ENCODE measurements around the gene CALML3. TPM values are rescaled to one million over a fixed set of nuclear protein-coding genes. Genes with fewer than 3 reads are reported as not detected.

Gene CALML3
- polyA plus RNA-seq, 1 donor from 2014 or later: not detected

GRCh38 chr10:5485948-5486852 lies 38.6 kb upstream of the CALML3 start:
- TF ChIP-seq, protein P1, sequence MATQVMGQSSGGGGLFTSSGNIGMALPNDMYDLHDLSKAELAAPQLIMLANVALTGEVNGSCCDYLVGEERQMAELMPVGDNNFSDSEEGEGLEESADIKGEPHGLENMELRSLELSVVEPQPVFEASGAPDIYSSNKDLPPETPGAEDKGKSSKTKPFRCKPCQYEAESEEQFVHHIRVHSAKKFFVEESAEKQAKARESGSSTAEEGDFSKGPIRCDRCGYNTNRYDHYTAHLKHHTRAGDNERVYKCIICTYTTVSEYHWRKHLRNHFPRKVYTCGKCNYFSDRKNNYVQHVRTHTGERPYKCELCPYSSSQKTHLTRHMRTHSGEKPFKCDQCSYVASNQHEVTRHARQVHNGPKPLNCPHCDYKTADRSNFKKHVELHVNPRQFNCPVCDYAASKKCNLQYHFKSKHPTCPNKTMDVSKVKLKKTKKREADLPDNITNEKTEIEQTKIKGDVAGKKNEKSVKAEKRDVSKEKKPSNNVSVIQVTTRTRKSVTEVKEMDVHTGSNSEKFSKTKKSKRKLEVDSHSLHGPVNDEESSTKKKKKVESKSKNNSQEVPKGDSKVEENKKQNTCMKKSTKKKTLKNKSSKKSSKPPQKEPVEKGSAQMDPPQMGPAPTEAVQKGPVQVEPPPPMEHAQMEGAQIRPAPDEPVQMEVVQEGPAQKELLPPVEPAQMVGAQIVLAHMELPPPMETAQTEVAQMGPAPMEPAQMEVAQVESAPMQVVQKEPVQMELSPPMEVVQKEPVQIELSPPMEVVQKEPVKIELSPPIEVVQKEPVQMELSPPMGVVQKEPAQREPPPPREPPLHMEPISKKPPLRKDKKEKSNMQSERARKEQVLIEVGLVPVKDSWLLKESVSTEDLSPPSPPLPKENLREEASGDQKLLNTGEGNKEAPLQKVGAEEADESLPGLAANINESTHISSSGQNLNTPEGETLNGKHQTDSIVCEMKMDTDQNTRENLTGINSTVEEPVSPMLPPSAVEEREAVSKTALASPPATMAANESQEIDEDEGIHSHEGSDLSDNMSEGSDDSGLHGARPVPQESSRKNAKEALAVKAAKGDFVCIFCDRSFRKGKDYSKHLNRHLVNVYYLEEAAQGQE (IDR thresholded peaks at IDR 0.05; ENCODE audit: borderline replicate concordance): no peak
- TF ChIP-seq SMC3 (conservative IDR thresholded peaks at IDR 0.05; ENCODE audit: poor library complexity) (no peak), EZH2 (IDR thresholded peaks at IDR 0.05; ENCODE audit: borderline replicate concordance, insufficient read depth, low read length, poor library complexity, severe bottlenecking) (no peak), POLR2AphosphoS5 (IDR thresholded peaks at IDR 0.05) (no peak), MXI1 (conservative IDR thresholded peaks at IDR 0.05; ENCODE audit: poor library complexity, severe bottlenecking) (no peak), TAF1 (IDR thresholded peaks at IDR 0.05; ENCODE audit: low read depth) (no peak), RAD21 (conservative IDR thresholded peaks at IDR 0.05) (no peak), CTCF (IDR thresholded peaks at IDR 0.05; ENCODE audit: poor library complexity, severe bottlenecking) (no peak), EP300 (conservative IDR thresholded peaks at IDR 0.05; ENCODE audit: poor library complexity, severe bottlenecking) (no peak)
- H3K27me3 ChIP-seq (ENCODE audit: insufficient read depth, low read depth, low read length): no peaks in the 10 kb centered on the region
- no peaks in the 10 kb centered on the region for H3K9me2 ChIP-seq (ENCODE audit: insufficient read depth, low read length)
- no peak overlapping the region for H3K4me3 ChIP-seq (ENCODE audit: low read length)
- no peak overlapping the region for H2AFZ ChIP-seq (ENCODE audit: low read depth, low read length)
- H3K4me2 ChIP-seq (ENCODE audit: low read length): no peak overlapping the region
- no peak overlapping the region for H3K9ac ChIP-seq (ENCODE audit: low read length)
- H4K20me1 ChIP-seq (ENCODE audit: insufficient read depth): no peaks in the 10 kb centered on the region
- no peaks in the 10 kb centered on the region for H3K9me3 ChIP-seq (ENCODE audit: low read length)
- no peaks in the 10 kb centered on the region for H3K36me3 ChIP-seq (ENCODE audit: insufficient read depth, low read length)
- no peaks in the 10 kb centered on the region for H3K79me2 ChIP-seq (replicated peaks; ENCODE audit: insufficient read depth, low read length)
- no peak overlapping the region for H3K27ac ChIP-seq (ENCODE audit: low read length)
- no peaks in the 10 kb centered on the region for H3F3A ChIP-seq (ENCODE audit: insufficient read depth, low read length, poor library complexity, severe bottlenecking)

GRCh38 chr10:5486853-5487235 lies 37.9 kb upstream of the CALML3 start:
- H3K4me2 ChIP-seq (ENCODE audit: low read length): no peak overlapping the region
- no peak overlapping the region for H3K27ac ChIP-seq (ENCODE audit: low read length)
- no peak overlapping the region for H3K4me3 ChIP-seq (ENCODE audit: low read length)
- H2AFZ ChIP-seq (ENCODE audit: low read depth, low read length): no peak overlapping the region
- H3K36me3 ChIP-seq (ENCODE audit: insufficient read depth, low read length): no peaks in the 10 kb centered on the region
- no peaks in the 10 kb centered on the region for H3K9me3 ChIP-seq (ENCODE audit: low read length)
- H3K27me3 ChIP-seq (ENCODE audit: insufficient read depth, low read depth, low read length): no peaks in the 10 kb centered on the region
- H3K9ac ChIP-seq (ENCODE audit: low read length): no peak overlapping the region
- H3K9me2 ChIP-seq (ENCODE audit: insufficient read depth, low read length): no peaks in the 10 kb centered on the region
- H3F3A ChIP-seq (ENCODE audit: insufficient read depth, low read length, poor library complexity, severe bottlenecking): no peaks in the 10 kb centered on the region
- H4K20me1 ChIP-seq (ENCODE audit: insufficient read depth): no peaks in the 10 kb centered on the region
- TF ChIP-seq MXI1 (conservative IDR thresholded peaks at IDR 0.05; ENCODE audit: poor library complexity, severe bottlenecking): no peak
- H3K79me2 ChIP-seq (replicated peaks; ENCODE audit: insufficient read depth, low read length): no peaks in the 10 kb centered on the region

Data from neural cell (in vitro differentiated cells).